ENCODE results near the gene CXCR4. TPM values are rescaled to one million over a fixed set of nuclear protein-coding genes. Genes with fewer than 3 reads are reported as not detected.

CXCR4 gene
- total RNA-seq, 1 donor from 2014 or later: 0.88 TPM

GRCh38 chr2:136151021-136151971 lies 33.3 kb upstream of the CXCR4 start:
- H3K36me3 ChIP-seq (ENCODE audit: control insufficient read depth, insufficient read depth, low read length): no peaks in the 10 kb centered on the region
- H3K4me3 ChIP-seq (ENCODE audit: low read depth, low read length): no peak overlapping the region
- no peaks in the 10 kb centered on the region for H3K27me3 ChIP-seq (ENCODE audit: control insufficient read depth, insufficient read depth, low read length)
- no peak for DNase-seq (ENCODE audit: low read depth)
- no peak for TF ChIP-seq CTCF (IDR thresholded peaks at IDR 0.05; ENCODE audit: insufficient read depth, low read length, poor library complexity, severe bottlenecking)

- H3K36me3 ChIP-seq (ENCODE audit: control insufficient read depth, insufficient read depth, low read length): no peaks in the 10 kb centered on the region
- no peaks in the 10 kb centered on the region for H3K27me3 ChIP-seq (ENCODE audit: control insufficient read depth, insufficient read depth, low read length)
- H3K4me3 ChIP-seq (ENCODE audit: low read depth, low read length): no peak overlapping the region
- no peak for TF ChIP-seq CTCF (IDR thresholded peaks at IDR 0.05; ENCODE audit: insufficient read depth, low read length, poor library complexity, severe bottlenecking)
- DNase-seq (ENCODE audit: low read depth): no peak
These were observed 31.1 kb upstream of the CXCR4 start for GRCh38 chr2:136149011-136149410.

GRCh38 chr2:136146564-136146963 lies 28.6 kb upstream of the CXCR4 start:
- no peak for TF ChIP-seq CTCF (IDR thresholded peaks at IDR 0.05; ENCODE audit: insufficient read depth, low read length, poor library complexity, severe bottlenecking)
- no peak for DNase-seq (ENCODE audit: low read depth)
- Histone ChIP-seq H3K36me3 (ENCODE audit: control insufficient read depth, insufficient read depth, low read length) (no peaks in the 10 kb centered on the region), H3K27me3 (ENCODE audit: control insufficient read depth, insufficient read depth, low read length) (no peaks in the 10 kb centered on the region), H3K4me3 (ENCODE audit: low read depth, low read length) (no peak overlapping the region)

GRCh38 chr2:136143603-136144451 lies 25.9 kb upstream of the CXCR4 start:
- TF ChIP-seq CTCF (IDR thresholded peaks at IDR 0.05; ENCODE audit: insufficient read depth, low read length, poor library complexity, severe bottlenecking): no peak
- no peak for DNase-seq (ENCODE audit: low read depth)
- no peak overlapping the region for H3K4me3 ChIP-seq (ENCODE audit: low read depth, low read length)
- H3K36me3 ChIP-seq (ENCODE audit: control insufficient read depth, insufficient read depth, low read length): no peaks in the 10 kb centered on the region
- H3K27me3 ChIP-seq (ENCODE audit: control insufficient read depth, insufficient read depth, low read length): no peaks in the 10 kb centered on the region

- no peak for TF ChIP-seq CTCF (IDR thresholded peaks at IDR 0.05; ENCODE audit: insufficient read depth, low read length, poor library complexity, severe bottlenecking)
- no peaks in the 10 kb centered on the region for H3K36me3 ChIP-seq (ENCODE audit: control insufficient read depth, insufficient read depth, low read length)
- no peaks in the 10 kb centered on the region for H3K27me3 ChIP-seq (ENCODE audit: control insufficient read depth, insufficient read depth, low read length)
- no peak for DNase-seq (ENCODE audit: low read depth)
- H3K4me3 ChIP-seq (ENCODE audit: low read depth, low read length): no peak overlapping the region
These were observed 23.7 kb upstream of the CXCR4 start for GRCh38 chr2:136141510-136142149.
